Subcutaneous abdominal adipose tissue (tissue), 5 donors: ENCODE results near the gene ME3.
"Not testable (repeated sequence)": the region's sequence is repeated elsewhere in the genome, so short reads cannot be mapped to it uniquely, and the experiment has no call there.

Experiments
- H3K27ac ChIP-seq: one replicate; pipeline ENCODE4 v1.7.0; 2013; ENCODE audit warnings: low read depth, mild to moderate bottlenecking, inconsistent platforms, low read length, moderate library complexity
- H3K27me3 ChIP-seq, 5 donors: one replicate each; pipeline ENCODE4 v1.7.0; 2013; ENCODE audit warnings: low read length in 5 of 5, inconsistent platforms in 1 of 5; ENCODE audit not compliant: control insufficient read depth in 5 of 5, insufficient read depth in 4 of 5
- H3K36me3 ChIP-seq, 5 donors: one replicate each; pipeline ENCODE4 v1.7.0; 2013; ENCODE audit warnings: low read length in 5 of 5; ENCODE audit not compliant: control insufficient read depth in 5 of 5, insufficient read depth in 5 of 5
- H3K4me1 ChIP-seq, 5 donors: one replicate each; pipeline ENCODE4 v1.7.0; 2013; ENCODE audit warnings: low read length in 5 of 5, mild to moderate bottlenecking in 3 of 5, moderate library complexity in 1 of 5; ENCODE audit not compliant: control insufficient read depth in 5 of 5, insufficient read depth in 5 of 5
- H3K4me3 ChIP-seq, 5 donors: one replicate each; pipeline ENCODE4 v1.7.0; 2013; ENCODE audit warnings: low read length in 5 of 5, low read depth in 1 of 5
- H3K9ac ChIP-seq, 5 donors: one replicate each; pipeline ENCODE4 v1.7.0; 2013; ENCODE audit warnings: low read length in 5 of 5, mild to moderate bottlenecking in 4 of 5, moderate library complexity in 3 of 5
- H3K9me3 ChIP-seq, 5 donors: one replicate each; pipeline ENCODE4 v1.7.0; 2013; ENCODE audit warnings: low read length in 5 of 5; ENCODE audit not compliant: control insufficient read depth in 5 of 5
- donor health status: healthy.
- donor health status: healthy.
- donor health status: healthy.
- donor health status: healthy.
- donor health status: healthy.

Gene ME3

DNA sequence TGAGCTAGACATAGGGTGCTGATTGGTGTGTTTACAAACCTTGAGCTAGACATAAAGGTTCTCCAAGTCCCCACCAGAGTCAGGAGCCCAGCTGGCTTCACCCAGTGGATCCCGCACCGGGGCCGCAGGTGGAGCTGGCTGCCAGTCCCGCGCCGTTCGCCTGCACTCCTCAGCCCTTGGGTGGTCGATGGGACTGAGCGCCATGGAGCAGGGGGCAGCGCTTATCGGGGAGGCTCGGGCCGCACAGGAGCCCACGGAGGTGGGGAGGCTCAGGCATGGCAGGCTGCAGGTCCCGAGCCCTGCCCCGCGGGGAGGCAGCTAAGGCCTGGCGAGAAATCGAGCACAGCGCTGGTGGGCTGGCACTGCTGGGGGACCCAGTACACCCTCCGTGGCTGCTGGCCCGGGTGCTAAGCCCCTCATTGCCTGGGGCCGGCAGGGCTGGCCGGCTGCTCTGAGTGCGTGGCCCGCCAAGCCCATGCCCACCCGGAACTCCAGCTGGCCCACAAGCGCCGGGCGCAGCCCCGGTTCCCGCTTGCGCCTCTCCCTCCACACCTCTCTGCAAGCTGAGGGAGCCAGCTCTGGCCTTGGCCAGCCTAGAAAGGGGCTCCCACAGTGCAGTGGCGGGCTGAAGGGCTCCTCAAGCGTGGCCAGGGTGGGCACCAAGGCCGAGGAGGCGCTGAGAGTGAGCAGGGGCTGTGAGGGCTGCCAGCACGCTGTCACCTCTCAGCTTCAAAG lies 238.9 kb downstream of the ME3 start:
- not testable (repeated sequence) for H3K9ac ChIP-seq, H3K4me1 ChIP-seq, H3K9me3 ChIP-seq, H3K4me3 ChIP-seq, H3K36me3 ChIP-seq, H3K27me3 ChIP-seq, H3K27ac ChIP-seq

DNA sequence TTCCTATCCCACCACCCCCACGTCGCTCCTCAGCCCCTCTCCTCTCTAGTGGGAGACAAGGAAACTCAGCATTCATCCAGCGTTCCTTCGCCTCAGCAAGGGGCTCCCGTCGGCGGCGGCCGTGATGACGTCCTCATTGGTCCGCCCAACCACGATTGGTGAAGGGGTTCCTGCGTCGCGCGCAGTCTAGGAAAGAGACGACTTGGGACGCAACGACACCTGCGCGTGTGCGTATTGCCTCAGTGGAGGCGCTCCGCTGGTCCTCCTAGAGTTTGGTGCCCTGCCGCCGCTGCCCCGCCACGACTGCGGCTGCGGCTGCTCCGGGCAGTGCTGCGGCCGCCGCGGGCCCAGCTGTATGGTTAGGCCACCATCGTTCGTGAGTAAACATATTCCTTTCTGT lies 241.2 kb downstream of the ME3 start:
- no peak overlapping the region for H3K9ac ChIP-seq
- H3K4me1 ChIP-seq: no peaks in the 10 kb centered on the region
- H3K9me3 ChIP-seq: peaks cover 3 to 9% (median 7%) of the 10 kb centered on the region in 5 donors
- no peaks in the 10 kb centered on the region for H3K27me3 ChIP-seq
- H3K27ac ChIP-seq: no peak overlapping the region
- H3K36me3 ChIP-seq: peaks cover 0 to 3% (median 0%) of the 10 kb centered on the region in 5 donors
- H3K4me3 ChIP-seq: no peak overlapping the region

DNA sequence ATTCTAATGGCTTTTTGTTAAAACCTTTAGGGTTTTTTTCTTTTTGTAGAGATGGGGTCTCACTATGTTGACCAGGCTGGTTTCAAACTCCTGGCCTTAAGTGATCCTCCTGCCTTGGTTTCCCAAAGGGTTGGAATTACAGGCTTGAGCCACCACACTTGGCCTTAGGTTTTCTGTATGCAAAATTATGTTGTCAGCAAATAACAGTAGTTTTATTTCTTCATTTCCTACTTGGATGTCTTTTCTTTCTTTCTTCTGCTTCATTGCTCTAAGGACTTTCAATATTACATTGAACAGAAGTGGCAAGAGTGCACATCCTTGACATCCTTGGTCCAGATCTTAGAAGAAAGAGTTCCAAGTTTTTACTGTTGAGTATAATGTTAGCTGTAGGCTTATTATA lies 245.0 kb downstream of the ME3 start:
- no peaks in the 10 kb centered on the region for H3K27me3 ChIP-seq
- peaks cover 3 to 16% (median 7%) of the 10 kb centered on the region in 5 donors for H3K9me3 ChIP-seq
- peaks cover 0 to 3% (median 0%) of the 10 kb centered on the region in 5 donors for H3K4me1 ChIP-seq
- H3K36me3 ChIP-seq: no peaks in the 10 kb centered on the region
- H3K27ac ChIP-seq: no peak overlapping the region
- H3K9ac ChIP-seq: no peak overlapping the region
- no peak overlapping the region for H3K4me3 ChIP-seq

DNA sequence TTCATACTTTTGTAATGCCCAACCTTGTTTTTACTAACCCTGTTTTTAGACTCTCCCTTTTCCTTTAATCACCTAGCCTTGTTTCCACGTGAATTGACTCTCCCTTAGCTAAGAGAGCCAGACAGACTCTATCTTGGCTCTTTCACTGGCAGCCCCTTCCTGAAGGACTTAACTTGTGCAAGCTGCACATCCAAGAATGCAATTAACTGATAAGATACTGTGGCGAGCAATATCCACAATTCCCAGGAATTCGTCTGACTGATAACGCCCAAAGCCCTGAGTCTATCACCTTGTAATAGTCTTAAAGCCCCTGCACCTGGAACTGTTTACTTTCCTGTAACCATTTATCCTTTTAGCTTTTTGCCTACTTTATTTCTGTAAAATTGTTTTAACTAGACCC lies 248.9 kb downstream of the ME3 start:
- not testable (repeated sequence) for H3K27me3 ChIP-seq, H3K4me1 ChIP-seq, H3K27ac ChIP-seq, H3K4me3 ChIP-seq, H3K36me3 ChIP-seq, H3K9ac ChIP-seq
- H3K9me3 ChIP-seq: peaks cover 0 to 13% (median 3%) of the 10 kb centered on the region in 5 donors

DNA sequence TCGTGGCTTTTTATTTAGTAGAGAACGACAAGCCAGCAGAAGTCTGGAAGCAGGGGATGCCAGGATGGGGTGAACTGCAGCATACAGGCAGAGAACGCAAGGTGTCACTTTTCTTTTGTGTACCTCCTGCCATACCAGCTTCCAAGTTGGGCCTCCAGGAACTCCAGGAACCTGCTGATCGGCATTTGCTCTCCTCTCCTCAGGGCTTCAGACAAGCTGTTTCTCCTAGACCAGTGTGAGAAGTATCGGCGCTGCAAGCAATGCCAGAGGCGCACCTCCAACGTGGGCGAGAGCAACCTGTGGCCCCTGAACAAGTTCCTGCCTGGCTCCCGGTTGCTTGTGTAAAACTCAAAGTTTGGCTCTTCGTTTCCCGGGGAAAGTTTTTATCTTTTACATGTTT lies 250.0 kb downstream of the ME3 start:
- Histone ChIP-seq H3K27me3 (no peaks in the 10 kb centered on the region), H3K36me3 (no peaks in the 10 kb centered on the region), H3K4me1 (peaks cover 0 to 3% (median 0%) of the 10 kb centered on the region in 5 donors), H3K9ac (no peak overlapping the region), H3K27ac (no peak overlapping the region), H3K9me3 (peaks cover 0 to 13% (median under 1%) of the 10 kb centered on the region in 5 donors), H3K4me3 (no peak overlapping the region)

DNA sequence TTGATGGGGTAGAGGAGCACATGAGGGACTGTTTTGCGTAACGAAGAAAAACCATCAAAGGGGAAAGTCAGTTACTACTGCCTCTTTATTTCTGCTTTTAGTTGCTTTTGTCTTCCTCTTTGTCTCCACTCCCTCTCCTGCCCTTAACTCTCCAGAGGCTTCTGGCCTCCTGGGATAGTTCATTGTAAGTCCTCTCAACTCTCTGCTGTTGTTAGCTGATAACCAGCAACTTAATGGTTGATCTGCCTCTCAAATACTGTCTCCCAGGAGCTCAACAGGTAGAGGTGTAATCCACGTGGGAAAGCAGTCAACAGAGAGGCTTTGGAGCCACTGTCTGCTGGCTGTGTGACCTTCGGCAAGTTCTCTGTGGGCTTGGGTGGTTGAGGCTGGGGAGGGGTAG lies 250.5 kb downstream of the ME3 start:
- Histone ChIP-seq H3K36me3 (no peaks in the 10 kb centered on the region), H3K27me3 (no peaks in the 10 kb centered on the region), H3K27ac (no peak overlapping the region), H3K4me3 (no peak overlapping the region), H3K4me1 (peaks cover 0 to 3% (median under 1%) of the 10 kb centered on the region in 5 donors), H3K9me3 (peaks cover 0 to 12% (median 0%) of the 10 kb centered on the region in 5 donors), H3K9ac (no peak overlapping the region)

DNA sequence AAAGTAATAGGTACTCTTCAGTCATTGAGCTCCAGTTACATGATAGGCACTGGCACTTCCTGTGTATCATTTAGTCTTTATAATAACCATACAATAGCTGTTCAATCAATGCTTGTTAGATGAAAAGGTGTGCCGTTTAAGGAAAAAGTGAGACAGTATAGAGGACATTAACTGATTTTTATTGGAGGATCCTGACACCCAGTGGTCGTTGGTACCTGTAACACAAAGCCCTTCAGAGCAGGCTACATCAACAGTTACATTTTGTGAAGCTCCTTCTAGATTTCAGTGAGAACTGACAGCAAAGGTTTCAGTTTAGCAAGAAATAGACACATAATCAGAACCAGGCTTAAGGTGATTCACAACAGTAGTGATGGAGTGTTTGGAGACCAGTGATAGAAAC lies 253.5 kb downstream of the ME3 start:
- no peak overlapping the region for H3K9ac ChIP-seq
- no peak overlapping the region for H3K4me3 ChIP-seq
- peaks cover 0 to 3% (median 0%) of the 10 kb centered on the region in 5 donors for H3K36me3 ChIP-seq
- no peaks in the 10 kb centered on the region for H3K27me3 ChIP-seq
- H3K9me3 ChIP-seq: no peaks in the 10 kb centered on the region
- H3K27ac ChIP-seq: no peak overlapping the region
- peaks cover 0 to 3% (median 0%) of the 10 kb centered on the region in 5 donors for H3K4me1 ChIP-seq

DNA sequence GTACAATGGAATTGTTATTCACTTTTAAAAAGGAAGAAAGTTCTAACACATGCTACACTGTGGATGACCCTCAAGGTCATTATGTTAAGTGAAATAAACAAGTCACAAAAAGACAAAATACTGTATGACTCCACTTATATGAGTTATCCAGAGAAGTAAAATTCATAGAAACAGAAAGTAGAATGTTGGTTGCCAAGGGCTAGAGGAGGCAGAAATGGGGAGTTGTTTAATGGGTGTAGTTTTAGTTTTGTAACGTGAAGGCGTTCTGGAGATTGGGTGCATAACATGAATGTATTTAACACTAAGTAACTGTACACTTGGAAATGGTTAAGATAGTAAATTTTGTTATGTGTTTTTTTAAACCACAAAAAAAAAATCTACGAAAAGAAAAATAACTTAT lies 253.9 kb downstream of the ME3 start:
- Histone ChIP-seq H3K4me1 (peaks cover 0 to 3% (median 0%) of the 10 kb centered on the region in 5 donors), H3K36me3 (peaks cover 0 to 3% (median 0%) of the 10 kb centered on the region in 5 donors), H3K9ac (no peak overlapping the region), H3K9me3 (no peaks in the 10 kb centered on the region), H3K27me3 (no peaks in the 10 kb centered on the region), H3K4me3 (no peak overlapping the region), H3K27ac (no peak overlapping the region)

DNA sequence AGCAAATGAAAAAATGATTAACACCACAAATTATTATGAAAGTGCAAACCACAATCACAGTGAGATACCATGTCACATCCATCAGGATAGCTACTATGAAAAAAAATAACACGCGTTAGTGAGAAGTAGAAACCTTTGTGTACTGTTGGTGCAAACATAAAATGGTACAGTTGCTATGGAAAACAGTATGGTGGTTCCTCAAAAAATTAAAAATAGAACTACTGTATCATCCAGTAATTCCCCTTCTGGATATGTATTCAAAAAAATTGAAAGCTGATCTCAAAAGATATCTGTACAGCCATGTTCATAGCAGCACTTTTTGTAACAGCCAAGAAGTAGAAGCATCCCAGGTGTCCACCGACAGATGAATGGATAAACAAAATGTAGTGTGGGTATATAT lies 254.3 kb downstream of the ME3 start:
- Histone ChIP-seq H3K9ac (no peak overlapping the region), H3K27me3 (no peaks in the 10 kb centered on the region), H3K36me3 (peaks cover 0 to 3% (median 0%) of the 10 kb centered on the region in 5 donors), H3K9me3 (no peaks in the 10 kb centered on the region), H3K27ac (no peak overlapping the region), H3K4me1 (peaks cover 0 to 3% (median 0%) of the 10 kb centered on the region in 5 donors), H3K4me3 (no peak overlapping the region)

DNA sequence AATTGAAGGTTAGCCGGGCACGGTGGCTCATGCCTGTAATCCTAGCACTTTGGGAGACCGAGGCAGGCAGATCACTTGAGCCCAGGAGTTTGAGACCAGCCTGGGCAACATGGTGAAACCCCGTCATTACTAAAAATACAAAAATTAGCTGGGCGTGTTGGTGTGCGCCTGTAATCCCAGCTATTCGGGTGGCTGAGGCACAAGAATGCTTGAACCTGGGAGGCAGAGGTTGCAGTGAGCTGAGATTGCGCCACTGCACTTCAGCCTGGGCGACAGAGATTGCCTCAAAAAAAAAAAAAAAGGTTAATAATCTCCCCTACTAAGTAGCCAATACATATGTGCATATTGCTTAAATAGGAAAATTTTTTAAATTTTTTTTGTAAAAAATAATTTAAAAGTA lies 255.5 kb downstream of the ME3 start:
- not testable (repeated sequence) for H3K27ac ChIP-seq, H3K4me1 ChIP-seq

More for the DNA sequence above, 255.5 kb downstream of the ME3 start:
- H3K9ac ChIP-seq, H3K27me3 ChIP-seq, H3K4me3 ChIP-seq, H3K9me3 ChIP-seq, H3K36me3 ChIP-seq: not testable (repeated sequence)
